ENCODE results near the gene ABHD14A.
A peak's percentile ranks its signal among the peaks of the same experiment; 100 is the strongest.
"Not testable (repeated sequence)": the region's sequence is repeated elsewhere in the genome, so short reads cannot be mapped to it uniquely, and the experiment has no call there.

The ABHD14A gene

GRCh38 chr3:51975852-51976549 lies 1.1 kb downstream of the ABHD14A start:
- peak; percentile 14 to 44 for DNase-seq

GRCh38 chr3:51977446-51978142 lies 2.7 kb downstream of the ABHD14A start:
- no peak for DNase-seq

GRCh38 chr3:51978143-51978502 lies 3.3 kb downstream of the ABHD14A start:
- no peak for DNase-seq

GRCh38 chr3:51980253-51980652 lies 5.4 kb downstream of the ABHD14A start:
- DNase-seq: no peak

- DNase-seq: peak; percentile 11 to 20
These were observed 7.5 kb downstream of the ABHD14A start for GRCh38 chr3:51982352-51982837.

GRCh38 chr3:51982838-51983577 lies 8.1 kb downstream of the ABHD14A start, which contains the start of gene ACY1:
Gene ACY1, plus strand, starts transcription at chr3:51983535. Its CDS starts 530 bp downstream, at chr3:51984065.
- DNase-seq: peak; percentile 17 to 38

- DNase-seq: no peak
These were observed 8.9 kb downstream of the ABHD14A start for GRCh38 chr3:51983578-51984268.

GRCh38 chr3:51984269-51984647 lies 9.4 kb downstream of the ABHD14A start:
- DNase-seq: no peak

- DNase-seq: no peak
These were observed 10.2 kb downstream of the ABHD14A start for GRCh38 chr3:51985063-51985462.

- DNase-seq: no peak
These were observed 11.4 kb downstream of the ABHD14A start for GRCh38 chr3:51986010-51986947.

- DNase-seq: no peak
These were observed 12.7 kb downstream of the ABHD14A start for GRCh38 chr3:51987568-51987967.

- DNase-seq: no peak
These were observed 13.7 kb downstream of the ABHD14A start for GRCh38 chr3:51988286-51989146.

GRCh38 chr3:51990501-51990971 lies 15.7 kb downstream of the ABHD14A start:
- DNase-seq: not testable (repeated sequence)

GRCh38 chr3:51992017-51992682 lies 17.3 kb downstream of the ABHD14A start:
- no peak for DNase-seq

GRCh38 chr3:51993657-51994056 lies 18.8 kb downstream of the ABHD14A start:
- DNase-seq: not testable (repeated sequence)

GRCh38 chr3:51994530-51994929 lies 19.7 kb downstream of the ABHD14A start:
- DNase-seq: no peak

- DNase-seq: peak; percentile 76 to 83
These were observed 20.7 kb downstream of the ABHD14A start, which contains the start of gene RPL29 for GRCh38 chr3:51995346-51996163. Gene RPL29, minus strand, starts transcription at chr3:51995895. Its CDS starts 434 bp downstream, at chr3:51995461.

GRCh38 chr3:51997172-51997571 lies 22.3 kb downstream of the ABHD14A start:
- no peak for DNase-seq

Data from NCI-H1930 (cell line).